Measurements from ENCODE around the gene NMU.

DNA sequence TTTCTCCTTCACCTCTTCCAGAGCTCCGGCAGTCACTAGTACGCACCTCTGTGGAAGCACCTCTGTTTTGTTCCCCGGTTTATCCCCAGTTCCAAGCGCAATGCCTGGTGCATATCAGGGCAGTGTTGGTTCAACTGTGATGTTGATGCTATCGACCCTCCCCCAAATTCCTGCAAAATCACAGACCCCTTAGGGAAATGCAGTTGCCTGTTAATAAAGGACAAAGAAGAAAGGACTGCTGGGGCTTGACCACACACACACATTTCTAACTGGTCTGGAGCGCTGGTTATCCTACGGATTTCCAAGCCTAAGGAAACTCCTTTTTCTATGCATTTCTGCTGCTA lies 530 bp upstream of the NMU start:
- TF ChIP-seq CTCF (IDR thresholded peaks at IDR 0.05; ENCODE audit: borderline replicate concordance, extremely low read depth, low read length, poor library complexity, severe bottlenecking) (no peak), EZH2 (IDR thresholded peaks at IDR 0.05; ENCODE audit: borderline replicate concordance, low read depth, low read length, severe bottlenecking) (no peak)
